ENCODE results near the gene SMPDL3A. TPM values are rescaled to one million over a fixed set of nuclear protein-coding genes. Genes with fewer than 3 reads are reported as not detected.

Gene SMPDL3A
- total and polyA plus RNA-seq, 2 of the 13 experiments (the other 11 are each of a cell fraction or from before 2014, with no cell fraction given): 7.8 to 17.3 TPM

DNA sequence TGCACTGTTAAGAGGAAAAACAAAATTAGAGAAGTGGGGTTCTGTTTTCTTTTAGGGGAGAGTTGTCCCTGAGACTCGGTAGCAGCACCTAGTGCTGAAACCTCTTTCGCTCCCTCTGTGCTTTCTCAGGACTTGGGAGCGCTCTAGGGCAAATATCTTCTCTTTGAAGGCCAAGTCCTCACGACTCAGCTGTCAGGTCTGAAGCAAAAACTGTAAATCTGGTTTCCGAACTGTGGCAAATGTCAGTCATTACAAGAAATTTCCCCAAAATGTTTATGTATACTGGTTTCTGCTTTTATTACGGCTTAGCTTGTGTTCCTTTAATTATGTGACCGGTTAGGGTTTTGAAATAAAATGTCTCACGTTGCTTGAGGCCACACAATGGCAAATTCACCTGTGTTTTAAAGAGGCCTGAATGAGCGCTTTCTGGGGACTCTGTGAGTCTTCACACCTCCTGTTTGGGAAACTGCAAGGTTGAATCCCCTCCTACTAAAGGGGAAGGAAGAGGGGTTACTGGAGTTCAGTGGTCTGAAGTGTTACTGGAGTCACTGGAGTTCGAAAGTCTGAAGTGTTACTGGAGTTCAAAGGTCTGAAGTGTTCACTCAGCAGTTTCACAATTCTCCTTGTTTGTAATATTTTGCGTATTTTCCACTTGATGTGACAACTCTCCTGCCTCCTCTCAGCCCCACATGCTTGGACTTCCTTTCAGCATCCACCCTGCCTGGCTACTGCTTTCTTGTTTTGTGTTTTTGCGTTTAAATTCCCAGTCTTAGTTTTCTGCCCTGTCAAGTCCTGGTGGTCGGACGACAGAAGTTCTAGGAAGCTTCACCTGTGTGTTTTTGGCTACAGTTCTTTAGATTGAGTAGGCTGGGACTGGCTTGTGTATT, 1.6 kb downstream of the SMPDL3A start (continued):
- no peak for TF ChIP-seq GFI1 (CRISPR knock-in tag; IDR thresholded peaks at IDR 0.05; ENCODE audit: borderline replicate concordance)
- TF ChIP-seq ZFP41 (CRISPR knock-in tag; IDR thresholded peaks at IDR 0.05; ENCODE audit: borderline replicate concordance): no peak
- TF ChIP-seq ZNF101 (CRISPR knock-in tag; IDR thresholded peaks at IDR 0.05; ENCODE audit: borderline replicate concordance, low read depth): no peak
- no peak for TF ChIP-seq ZNF567 (CRISPR knock-in tag; IDR thresholded peaks at IDR 0.05; ENCODE audit: borderline replicate concordance)
- peak; percentile 92 for TF ChIP-seq CEBPB (IDR thresholded peaks at IDR 0.05; ENCODE audit: borderline replicate concordance, low read depth, low read length)
- TF ChIP-seq, protein P1, sequence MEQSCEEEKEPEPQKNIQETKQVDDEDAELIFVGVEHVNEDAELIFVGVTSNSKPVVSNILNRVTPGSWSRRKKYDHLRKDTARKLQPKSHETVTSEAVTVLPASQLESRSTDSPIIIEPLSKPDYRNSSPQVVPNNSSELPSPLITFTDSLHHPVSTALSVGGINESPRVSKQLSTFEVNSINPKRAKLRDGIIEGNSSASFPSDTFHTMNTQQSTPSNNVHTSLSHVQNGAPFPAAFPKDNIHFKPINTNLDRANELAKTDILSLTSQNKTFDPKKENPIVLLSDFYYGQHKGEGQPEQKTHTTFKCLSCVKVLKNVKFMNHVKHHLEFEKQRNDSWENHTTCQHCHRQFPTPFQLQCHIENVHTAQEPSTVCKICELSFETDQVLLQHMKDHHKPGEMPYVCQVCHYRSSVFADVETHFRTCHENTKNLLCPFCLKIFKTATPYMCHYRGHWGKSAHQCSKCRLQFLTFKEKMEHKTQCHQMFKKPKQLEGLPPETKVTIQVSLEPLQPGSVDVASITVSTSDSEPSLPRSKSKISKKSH (CRISPR knock-in tag; IDR thresholded peaks at IDR 0.05; ENCODE audit: borderline replicate concordance): no peak
- peak; percentile 86 for TF ChIP-seq ASH2L (IDR thresholded peaks at IDR 0.05; ENCODE audit: insufficient read length, low read depth, low read length)
- TF ChIP-seq POLR2G (IDR thresholded peaks at IDR 0.05; ENCODE audit: low read depth, low read length): no peak
- TF ChIP-seq, protein P2, sequence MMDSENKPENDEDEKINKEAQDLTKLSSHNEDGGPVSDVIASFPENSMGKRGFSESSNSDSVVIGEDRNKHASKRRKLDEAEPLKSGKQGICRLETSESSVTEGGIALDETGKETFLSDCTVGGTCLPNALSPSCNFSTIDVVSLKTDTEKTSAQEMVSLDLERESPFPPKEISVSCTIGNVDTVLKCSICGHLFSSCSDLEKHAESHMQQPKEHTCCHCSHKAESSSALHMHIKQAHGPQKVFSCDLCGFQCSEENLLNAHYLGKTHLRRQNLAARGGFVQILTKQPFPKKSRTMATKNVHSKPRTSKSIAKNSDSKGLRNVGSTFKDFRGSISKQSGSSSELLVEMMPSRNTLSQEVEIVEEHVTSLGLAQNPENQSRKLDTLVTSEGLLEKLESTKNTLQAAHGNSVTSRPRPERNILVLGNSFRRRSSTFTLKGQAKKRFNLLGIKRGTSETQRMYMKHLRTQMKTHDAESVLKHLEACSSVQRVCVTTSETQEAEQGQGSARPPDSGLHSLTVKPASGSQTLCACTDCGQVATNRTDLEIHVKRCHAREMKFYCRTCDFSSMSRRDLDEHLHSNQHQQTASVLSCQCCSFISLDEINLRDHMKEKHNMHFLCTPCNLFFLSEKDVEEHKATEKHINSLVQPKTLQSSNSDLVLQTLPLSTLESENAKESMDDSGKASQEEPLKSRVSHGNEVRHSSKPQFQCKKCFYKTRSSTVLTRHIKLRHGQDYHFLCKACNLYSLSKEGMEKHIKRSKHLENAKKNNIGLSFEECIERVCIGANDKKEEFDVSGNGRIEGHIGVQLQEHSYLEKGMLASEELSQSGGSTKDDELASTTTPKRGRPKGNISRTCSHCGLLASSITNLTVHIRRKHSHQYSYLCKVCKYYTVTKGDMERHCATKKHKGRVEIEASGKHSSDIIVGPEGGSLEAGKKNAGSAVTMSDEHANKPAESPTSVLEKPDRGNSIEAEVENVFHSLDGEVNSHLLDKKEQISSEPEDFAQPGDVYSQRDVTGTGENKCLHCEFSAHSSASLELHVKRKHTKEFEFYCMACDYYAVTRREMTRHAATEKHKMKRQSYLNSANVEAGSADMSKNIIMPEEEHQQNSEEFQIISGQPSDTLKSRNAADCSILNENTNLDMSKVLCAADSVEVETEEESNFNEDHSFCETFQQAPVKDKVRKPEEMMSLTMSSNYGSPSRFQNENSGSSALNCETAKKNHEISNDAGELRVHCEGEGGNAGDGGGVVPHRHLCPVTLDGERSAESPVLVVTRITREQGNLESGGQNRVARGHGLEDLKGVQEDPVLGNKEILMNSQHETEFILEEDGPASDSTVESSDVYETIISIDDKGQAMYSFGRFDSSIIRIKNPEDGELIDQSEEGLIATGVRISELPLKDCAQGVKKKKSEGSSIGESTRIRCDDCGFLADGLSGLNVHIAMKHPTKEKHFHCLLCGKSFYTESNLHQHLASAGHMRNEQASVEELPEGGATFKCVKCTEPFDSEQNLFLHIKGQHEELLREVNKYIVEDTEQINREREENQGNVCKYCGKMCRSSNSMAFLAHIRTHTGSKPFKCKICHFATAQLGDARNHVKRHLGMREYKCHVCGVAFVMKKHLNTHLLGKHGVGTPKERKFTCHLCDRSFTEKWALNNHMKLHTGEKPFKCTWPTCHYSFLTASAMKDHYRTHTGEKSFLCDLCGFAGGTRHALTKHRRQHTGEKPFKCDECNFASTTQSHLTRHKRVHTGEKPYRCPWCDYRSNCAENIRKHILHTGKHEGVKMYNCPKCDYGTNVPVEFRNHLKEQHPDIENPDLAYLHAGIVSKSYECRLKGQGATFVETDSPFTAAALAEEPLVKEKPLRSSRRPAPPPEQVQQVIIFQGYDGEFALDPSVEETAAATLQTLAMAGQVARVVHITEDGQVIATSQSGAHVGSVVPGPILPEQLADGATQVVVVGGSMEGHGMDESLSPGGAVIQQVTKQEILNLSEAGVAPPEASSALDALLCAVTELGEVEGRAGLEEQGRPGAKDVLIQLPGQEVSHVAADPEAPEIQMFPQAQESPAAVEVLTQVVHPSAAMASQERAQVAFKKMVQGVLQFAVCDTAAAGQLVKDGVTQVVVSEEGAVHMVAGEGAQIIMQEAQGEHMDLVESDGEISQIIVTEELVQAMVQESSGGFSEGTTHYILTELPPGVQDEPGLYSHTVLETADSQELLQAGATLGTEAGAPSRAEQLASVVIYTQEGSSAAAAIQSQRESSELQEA (CRISPR knock-in tag; IDR thresholded peaks at IDR 0.05; ENCODE audit: not compliant biosample characterization): no peak
